H9 (cell line): ENCODE results near the gene GALNT13. TPM values are rescaled to one million over a fixed set of nuclear protein-coding genes. Genes with fewer than 3 reads are reported as not detected.

Source experiments
- DNase-seq: peaks from one replicate; pipeline ENCODE4 v3.0.0-alpha.2; 2017
- H2AFZ ChIP-seq: one replicate; pipeline ENCODE4 v1.6.1; 2013; ENCODE audit warnings: mild to moderate bottlenecking, low read length, control low read depth, moderate library complexity
- H2AK5ac ChIP-seq: 2 replicates; pipeline ENCODE4 v1.6.1; 2013; ENCODE audit warnings: low read length, control low read depth, mixed read lengths; ENCODE audit not compliant: insufficient read length
- H2BK120ac ChIP-seq: one replicate; pipeline ENCODE4 v1.6.1; 2013; ENCODE audit warnings: low read depth, mild to moderate bottlenecking, low read length, control low read depth, inconsistent platforms; ENCODE audit not compliant: poor library complexity, severe bottlenecking
- H2BK12ac ChIP-seq: 2 replicates; pipeline ENCODE4 v1.6.1; 2013; ENCODE audit warnings: low read length, control low read depth, mixed read lengths, low read depth; ENCODE audit not compliant: insufficient read length
- H2BK15ac ChIP-seq: 2 replicates; pipeline ENCODE4 v1.6.1; 2013; ENCODE audit warnings: low read depth, low read length, control low read depth
- H2BK20ac ChIP-seq: one replicate; pipeline ENCODE4 v1.6.1; 2013; ENCODE audit warnings: low read depth, mild to moderate bottlenecking, low read length, control low read depth, inconsistent platforms; ENCODE audit not compliant: poor library complexity, severe bottlenecking
- H2BK5ac ChIP-seq: 2 replicates; pipeline ENCODE4 v1.6.1; 2013; ENCODE audit warnings: low read length, control low read depth, mixed read lengths; ENCODE audit not compliant: insufficient read length
- H3K14ac ChIP-seq: 2 replicates; pipeline ENCODE4 v1.6.1; 2013; ENCODE audit warnings: low read length, control low read depth; ENCODE audit not compliant: insufficient read depth
- H3K18ac ChIP-seq: 2 replicates; pipeline ENCODE4 v1.6.1; 2013; ENCODE audit warnings: low read depth, mild to moderate bottlenecking, mixed read lengths, low read length, control low read depth; ENCODE audit not compliant: insufficient read length
- H3K23ac ChIP-seq: 2 replicates; pipeline ENCODE4 v1.6.1; 2013; ENCODE audit warnings: low read length, control low read depth, mixed read lengths, low read depth; ENCODE audit not compliant: insufficient read length
- H3K23me2 ChIP-seq: 2 replicates; pipeline ENCODE4 v1.6.1; 2013; ENCODE audit warnings: low read depth, mild to moderate bottlenecking, mixed read lengths, low read length, control low read depth; ENCODE audit not compliant: insufficient read length, poor library complexity, severe bottlenecking
- H3K27ac ChIP-seq: 2 replicates; pipeline ENCODE4 v1.5.1; 2013; ENCODE audit warnings: low read length, control low read depth, mixed read lengths, low read depth; ENCODE audit not compliant: insufficient read length
- H3K27me3 ChIP-seq: 2 replicates; pipeline ENCODE4 v1.6.1; 2013; ENCODE audit warnings: low read length, control low read depth, inconsistent platforms; ENCODE audit not compliant: insufficient read depth
- H3K4ac ChIP-seq: 2 replicates; pipeline ENCODE4 v1.6.1; 2013; ENCODE audit warnings: low read depth, mild to moderate bottlenecking, control low read depth, inconsistent platforms, low read length, moderate library complexity
- H3K4me1 ChIP-seq: 2 replicates; pipeline ENCODE4 v1.6.1; 2013; ENCODE audit warnings: low read length, control low read depth, inconsistent platforms; ENCODE audit not compliant: insufficient read depth
- H3K4me2 ChIP-seq: 2 replicates; pipeline ENCODE4 v1.6.1; 2013; ENCODE audit warnings: low read length, control low read depth, mixed read lengths; ENCODE audit not compliant: insufficient read length, insufficient read depth
- H3K56ac ChIP-seq: 2 replicates; pipeline ENCODE4 v1.6.1; 2013; ENCODE audit warnings: low read depth, mild to moderate bottlenecking, mixed read lengths, low read length, control low read depth; ENCODE audit not compliant: insufficient read length
- H3K79me1 ChIP-seq: 2 replicates; pipeline ENCODE4 v1.6.1; 2013; ENCODE audit warnings: low read depth, mild to moderate bottlenecking, moderate library complexity, low read length, control low read depth, inconsistent platforms; ENCODE audit not compliant: insufficient read depth, poor library complexity, severe bottlenecking
- H3K79me2 ChIP-seq: 2 replicates; pipeline ENCODE4 v1.6.1; 2013; ENCODE audit warnings: low read length, control low read depth, inconsistent platforms; ENCODE audit not compliant: insufficient read depth
- H3K9ac ChIP-seq: 2 replicates; pipeline ENCODE4 v1.6.1; 2013; ENCODE audit warnings: low read length, control low read depth, mixed read lengths; ENCODE audit not compliant: insufficient read length; ENCODE audit errors: extremely low read depth
- H3K9me3 ChIP-seq: one replicate; pipeline ENCODE4 v1.6.1; 2013; ENCODE audit warnings: low read depth, low read length, inconsistent platforms; ENCODE audit not compliant: control insufficient read depth
- H3T11ph ChIP-seq: one replicate; pipeline ENCODE4 v1.6.1; 2013; ENCODE audit warnings: mild to moderate bottlenecking, low read length, control low read depth, inconsistent platforms
- H4K20me1 ChIP-seq: one replicate; pipeline ENCODE4 v1.6.1; 2013; ENCODE audit not compliant: control insufficient read depth, insufficient read length, insufficient read depth
- H4K5ac ChIP-seq: 2 replicates; pipeline ENCODE4 v1.6.1; 2013; ENCODE audit warnings: low read depth, mild to moderate bottlenecking, mixed read lengths, low read length, control low read depth; ENCODE audit not compliant: insufficient read length
- H4K8ac ChIP-seq: replicated peaks from 2 replicates; pipeline ENCODE4 v1.6.1; 2013; ENCODE audit warnings: low read length, control low read depth, mixed read lengths, low read depth; ENCODE audit not compliant: insufficient read length
- H4K91ac ChIP-seq: 2 replicates; pipeline ENCODE4 v1.6.1; 2013; ENCODE audit warnings: low read depth, mild to moderate bottlenecking, moderate library complexity, mixed read lengths, low read length, control low read depth; ENCODE audit not compliant: insufficient read length
- H3K27ac Mint-ChIP-seq, 3 experiments: 2 replicates in 2 of 3; 3 replicates in 1 of 3; pipeline ENCODE4 v1.8.0; 2020 to 2021; ENCODE audit warnings: mixed read lengths in 3 of 3, mild to moderate bottlenecking in 1 of 3, moderate library complexity in 1 of 3
- H3K27me3 Mint-ChIP-seq: 2 replicates; pipeline ENCODE4 v1.8.0; 2021; ENCODE audit warnings: low read depth, mild to moderate bottlenecking, moderate library complexity, mixed read lengths
- H3K36me3 Mint-ChIP-seq, 3 experiments: 2 replicates in 2 of 3; 3 replicates in 1 of 3; pipeline ENCODE4 v1.8.0; 2020 to 2021; ENCODE audit warnings: low read depth in 3 of 3, mixed read lengths in 3 of 3; ENCODE audit not compliant: insufficient read depth in 1 of 3
- H3K4me1 Mint-ChIP-seq, 2 experiments: 2 replicates each; pipeline ENCODE4 v1.8.0; 2020; ENCODE audit warnings: mixed read lengths in 2 of 2
- H3K4me3 Mint-ChIP-seq, 2 experiments: 2 replicates in 1 of 2; 3 replicates in 1 of 2; pipeline ENCODE4 v1.8.0; 2020 to 2021; ENCODE audit warnings: mild to moderate bottlenecking in 2 of 2, mixed read lengths in 2 of 2, moderate library complexity in 1 of 2
- H3K9me3 Mint-ChIP-seq, 2 experiments: 2 replicates in 1 of 2; 3 replicates in 1 of 2; pipeline ENCODE4 v1.8.0; 2020; ENCODE audit warnings: mild to moderate bottlenecking in 2 of 2, mixed read lengths in 2 of 2, moderate library complexity in 1 of 2
- WGBS: extraction: QIAGEN DNeasy Blood & Tissue Kit; methylation state at CpG from one replicate; pipeline ENCODE4 v1.1.7; 2013; ENCODE audit warnings: missing lambda C conversion rate, low lambda C conversion rate, mixed read lengths; ENCODE audit not compliant: insufficient read length; ENCODE audit errors: extremely low coverage; 5-methylcytosine and 5-hydroxymethylcytosine counted together
- long read RNA-seq: library from polyadenylated mRNA; unstranded; transcript quantifications from one replicate; pipeline ENCODE4 v2.0.0, GENCODE V29; 2020
- total RNA-seq: library from RNA; stranded (reverse); gene quantifications from 2 replicates; pipeline ENCODE4 v1.2.1, GENCODE V29; 2021
- TF ChIP-seq, protein P1 (sequence below): fragments of 200-600 bp; sonication (generic); conservative IDR thresholded peaks from 3 replicates; pipeline ENCODE4 v1.8.0; 2021; ENCODE audit warnings: antibody characterized with exemption, mild to moderate bottlenecking

GALNT13 gene
- total RNA-seq: 6.6 and 6.7 TPM in 2 replicates
- long read RNA-seq, partial matches to known transcripts: 1 of 11 reads
- long read RNA-seq, other reads (novel, unspliced or antisense): 10 of 11 reads

DNA sequence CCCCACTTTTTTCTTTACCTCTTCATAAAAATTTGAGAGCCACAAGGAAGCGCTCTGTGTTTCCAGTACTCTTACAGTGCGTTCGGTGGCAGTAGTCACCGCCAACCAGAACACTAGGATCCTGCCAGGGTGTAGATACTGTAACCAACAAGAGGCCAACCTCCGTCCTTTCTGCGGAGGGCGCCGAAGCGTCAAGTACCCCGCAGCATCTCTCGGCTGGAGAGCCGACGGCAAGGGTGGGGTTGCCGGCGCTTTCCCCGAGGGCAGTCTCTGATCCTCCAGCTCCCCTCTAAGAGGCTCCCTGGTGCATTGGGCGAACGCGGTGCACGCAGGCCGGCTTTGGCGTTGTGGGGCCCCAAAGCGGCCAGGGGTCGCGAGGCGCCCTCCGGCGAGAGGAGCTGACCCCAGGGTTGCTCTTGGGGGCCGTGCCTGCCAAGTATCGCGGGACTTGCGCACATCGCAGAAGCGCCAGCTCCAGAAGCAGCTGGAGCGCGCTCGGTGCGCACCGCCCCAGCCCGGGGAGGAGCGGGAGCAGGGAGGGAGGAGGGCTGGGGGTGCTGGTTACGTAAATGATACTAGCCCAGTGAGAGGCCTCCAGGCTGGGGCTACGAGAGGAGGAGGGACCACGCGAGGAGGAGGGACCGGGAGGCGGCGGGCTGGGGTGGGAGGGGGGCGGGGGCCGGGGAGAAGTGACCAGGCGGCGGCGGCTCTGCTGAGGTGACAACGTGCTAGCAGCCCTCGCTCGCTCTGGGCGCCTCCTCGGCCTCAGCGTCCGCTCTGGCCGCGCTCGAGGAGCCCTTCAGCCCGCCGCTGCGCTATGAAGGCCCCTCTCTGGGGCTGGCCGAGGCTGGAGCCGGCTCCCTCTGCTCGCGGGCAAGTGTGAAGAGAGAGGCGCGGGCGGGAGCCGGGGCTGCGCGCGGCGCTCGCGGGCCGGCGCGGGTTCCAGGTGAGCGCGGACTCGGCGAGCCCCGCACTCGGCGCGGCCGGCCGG, at the start of gene GALNT13:
Gene GALNT13, plus strand, starts transcription at position 692 of the 991 bp plus-strand sequence.
- H3K23ac ChIP-seq: no peak within 1 kb of the TSS
- H3K23me2 ChIP-seq: peaks cover 18% of the 10 kb centered on the region
- H4K5ac ChIP-seq: no peak within 1 kb of the TSS
- H3K4me2 ChIP-seq: peak within 1 kb of the TSS; percentile 99
- no peaks in the 10 kb centered on the region for H4K20me1 ChIP-seq
- no CpG with 5 or more reads among the region's 93 CpGs for WGBS
- peak within 1 kb of the TSS; percentile 74 for H3K14ac ChIP-seq
- H3K36me3 Mint-ChIP-seq: peaks cover 0 to 2% (median 0%) of the 10 kb centered on the region in 3 experiments; a peak in 2 of 7 replicates
- no peak within 1 kb of the TSS for H4K8ac ChIP-seq
- H3K9me3 Mint-ChIP-seq: no peaks in the 10 kb centered on the region; a peak in 3 of 5 replicates
- TF ChIP-seq, protein P1, sequence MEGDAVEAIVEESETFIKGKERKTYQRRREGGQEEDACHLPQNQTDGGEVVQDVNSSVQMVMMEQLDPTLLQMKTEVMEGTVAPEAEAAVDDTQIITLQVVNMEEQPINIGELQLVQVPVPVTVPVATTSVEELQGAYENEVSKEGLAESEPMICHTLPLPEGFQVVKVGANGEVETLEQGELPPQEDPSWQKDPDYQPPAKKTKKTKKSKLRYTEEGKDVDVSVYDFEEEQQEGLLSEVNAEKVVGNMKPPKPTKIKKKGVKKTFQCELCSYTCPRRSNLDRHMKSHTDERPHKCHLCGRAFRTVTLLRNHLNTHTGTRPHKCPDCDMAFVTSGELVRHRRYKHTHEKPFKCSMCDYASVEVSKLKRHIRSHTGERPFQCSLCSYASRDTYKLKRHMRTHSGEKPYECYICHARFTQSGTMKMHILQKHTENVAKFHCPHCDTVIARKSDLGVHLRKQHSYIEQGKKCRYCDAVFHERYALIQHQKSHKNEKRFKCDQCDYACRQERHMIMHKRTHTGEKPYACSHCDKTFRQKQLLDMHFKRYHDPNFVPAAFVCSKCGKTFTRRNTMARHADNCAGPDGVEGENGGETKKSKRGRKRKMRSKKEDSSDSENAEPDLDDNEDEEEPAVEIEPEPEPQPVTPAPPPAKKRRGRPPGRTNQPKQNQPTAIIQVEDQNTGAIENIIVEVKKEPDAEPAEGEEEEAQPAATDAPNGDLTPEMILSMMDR: peak; percentile 33; the same call in 2 of the 3 replicates
- H2BK120ac ChIP-seq: no peak within 1 kb of the TSS
- H3K4me1 Mint-ChIP-seq: peaks cover 25 to 28% of the 10 kb centered on the region in 2 experiments
- H3K4me3 Mint-ChIP-seq: peak within 1 kb of the TSS; percentile 71 to 90
- H4K91ac ChIP-seq: no peak within 1 kb of the TSS
- no peak within 1 kb of the TSS for H2BK5ac ChIP-seq
- H3T11ph ChIP-seq: no peak within 1 kb of the TSS
- no peak within 1 kb of the TSS for H2AK5ac ChIP-seq
- H3K79me2 ChIP-seq: no peaks in the 10 kb centered on the region
- no peak within 1 kb of the TSS for H2BK12ac ChIP-seq
- no peak within 1 kb of the TSS for H3K56ac ChIP-seq
- no peaks in the 10 kb centered on the region; the same call in 1 of the 2 replicates for H3K4me1 ChIP-seq
- H3K27ac ChIP-seq: no peak within 1 kb of the TSS
- H3K9ac ChIP-seq: peak within 1 kb of the TSS; percentile 46
- H3K18ac ChIP-seq: peak within 1 kb of the TSS; percentile 63
- H3K27me3 ChIP-seq: peaks cover 18% of the 10 kb centered on the region; the same call in 1 of the 2 replicates
- no peak within 1 kb of the TSS for H2BK15ac ChIP-seq
- peak; percentile 97 for DNase-seq
- H3K9me3 ChIP-seq: no peaks in the 10 kb centered on the region
- no peaks in the 10 kb centered on the region for H3K79me1 ChIP-seq
- no peak within 1 kb of the TSS for H2BK20ac ChIP-seq
- H3K27me3 Mint-ChIP-seq: peaks cover 31% of the 10 kb centered on the region
- no peak within 1 kb of the TSS for H3K4ac ChIP-seq
- H3K27ac Mint-ChIP-seq: peak within 1 kb of the TSS in 2 of 3 experiments; percentile 61 to 82; a peak in 2 of 7 replicates
- H2AFZ ChIP-seq: no peak within 1 kb of the TSS
